ENCODE measurements around the gene LRR1. TPM values are rescaled to one million over a fixed set of nuclear protein-coding genes. Genes with fewer than 3 reads are reported as not detected.
A peak's percentile ranks its signal among the peaks of the same experiment; 100 is the strongest.

Gene LRR1
- 1 to 10 TPM; 7.0 to 8.4 TPM for total RNA-seq

GRCh38 chr14:49598485-49599300 lies at the start of gene LRR1:
TSS of gene LRR1 (plus strand) at chr14:49598940. CDS start at chr14:49599021, 81 bp downstream.
- intact Hi-C loops (cut with DNase I): no loop called here
- no peak for TF ChIP-seq CTCF (IDR thresholded peaks at IDR 0.05)
- peak; percentile 28 for TF ChIP-seq POLR2A (IDR thresholded peaks at IDR 0.05)
- TF ChIP-seq POLR2AphosphoS5 (IDR thresholded peaks at IDR 0.05): no peak
- H3K27me3 ChIP-seq (replicated peaks; ENCODE audit: insufficient read depth): no peaks in the 10 kb centered on the region
- H3K36me3 ChIP-seq: no peaks in the 10 kb centered on the region
- no peaks in the 10 kb centered on the region for H3K9me3 ChIP-seq
- H3K27ac ChIP-seq: peak within 1 kb of the TSS; percentile 96 to 97
- H3K4me1 ChIP-seq (replicated peaks): no peaks in the 10 kb centered on the region
- under 1% methylated on average over 75 of the region's 77 CpGs for WGBS
- peak within 1 kb of the TSS; percentile 71 to 76 for H3K4me3 ChIP-seq
- DNase-seq (ENCODE audit: low spot score): peak; percentile 80

- WGBS: 71% methylated on average over 1 of the region's 1 CpG
- H3K27ac ChIP-seq: no peak overlapping the region
- no peak for DNase-seq (ENCODE audit: low spot score)
- intact Hi-C loops (cut with DNase I): no loop called here
- no peak for TF ChIP-seq CTCF (IDR thresholded peaks at IDR 0.05)
- TF ChIP-seq POLR2A (IDR thresholded peaks at IDR 0.05): no peak
- no peak for TF ChIP-seq POLR2AphosphoS5 (IDR thresholded peaks at IDR 0.05)
- no peak overlapping the region for H3K4me3 ChIP-seq
- H3K4me1 ChIP-seq (replicated peaks): no peaks in the 10 kb centered on the region
- no peaks in the 10 kb centered on the region for H3K27me3 ChIP-seq (replicated peaks; ENCODE audit: insufficient read depth)
- H3K9me3 ChIP-seq: no peaks in the 10 kb centered on the region
- H3K36me3 ChIP-seq: no peaks in the 10 kb centered on the region
Measured at GRCh38 chr14:49549446-49549845, 49.3 kb upstream of the LRR1 start.

GRCh38 chr14:49549881-49550280 lies 48.9 kb upstream of the LRR1 start:
- TF ChIP-seq POLR2AphosphoS5 (IDR thresholded peaks at IDR 0.05): no peak
- TF ChIP-seq POLR2A (IDR thresholded peaks at IDR 0.05): no peak
- TF ChIP-seq CTCF (IDR thresholded peaks at IDR 0.05): no peak
- no peaks in the 10 kb centered on the region for H3K9me3 ChIP-seq
- no peak overlapping the region for H3K27ac ChIP-seq
- intact Hi-C loops (cut with DNase I): no loop called here
- 74% methylated on average over 4 of the region's 4 CpGs for WGBS
- no peaks in the 10 kb centered on the region for H3K36me3 ChIP-seq
- no peak overlapping the region for H3K4me3 ChIP-seq
- H3K27me3 ChIP-seq (replicated peaks; ENCODE audit: insufficient read depth): no peaks in the 10 kb centered on the region
- H3K4me1 ChIP-seq (replicated peaks): no peaks in the 10 kb centered on the region
- DNase-seq (ENCODE audit: low spot score): no peak

GRCh38 chr14:49550286-49551184 lies 48.2 kb upstream of the LRR1 start:
- Histone ChIP-seq H3K4me3 (no peak overlapping the region), H3K9me3 (no peaks in the 10 kb centered on the region), H3K27ac (no peak overlapping the region), H3K4me1 (replicated peaks) (no peaks in the 10 kb centered on the region), H3K36me3 (no peaks in the 10 kb centered on the region), H3K27me3 (replicated peaks; ENCODE audit: insufficient read depth) (no peaks in the 10 kb centered on the region)
- WGBS: 71% methylated on average over 5 of the region's 5 CpGs
- intact Hi-C loops (cut with DNase I): no loop called here
- TF ChIP-seq POLR2A (IDR thresholded peaks at IDR 0.05): no peak
- no peak for TF ChIP-seq CTCF (IDR thresholded peaks at IDR 0.05)
- TF ChIP-seq POLR2AphosphoS5 (IDR thresholded peaks at IDR 0.05): no peak
- DNase-seq (ENCODE audit: low spot score): no peak
